ENCODE results near the gene NLK.
"Not testable (repeated sequence)": the region's sequence is repeated elsewhere in the genome, so short reads cannot be mapped to it uniquely, and the experiment has no call there.

NLK gene

DNA sequence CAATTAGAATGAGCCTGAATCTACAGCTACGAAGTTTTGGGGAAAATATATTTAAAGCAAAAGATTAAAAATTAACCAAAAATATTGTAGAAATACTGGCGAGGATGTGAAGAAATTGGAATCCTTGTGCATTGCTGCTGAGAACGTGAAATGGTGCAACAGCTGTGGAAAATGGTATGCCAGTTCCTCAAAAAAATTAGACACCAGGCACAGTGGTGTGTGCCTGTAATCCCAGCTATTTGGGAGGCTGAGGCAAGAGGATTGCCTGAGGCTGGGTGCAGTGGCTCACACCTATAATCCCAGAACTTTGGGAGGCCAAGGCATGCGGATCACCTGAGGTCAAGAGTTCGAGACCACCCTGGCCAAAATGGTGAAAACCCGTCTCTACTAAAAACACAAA is 156.6 kb downstream of the NLK start:
- DNase-seq (ENCODE audit: low read depth): no peak

DNA sequence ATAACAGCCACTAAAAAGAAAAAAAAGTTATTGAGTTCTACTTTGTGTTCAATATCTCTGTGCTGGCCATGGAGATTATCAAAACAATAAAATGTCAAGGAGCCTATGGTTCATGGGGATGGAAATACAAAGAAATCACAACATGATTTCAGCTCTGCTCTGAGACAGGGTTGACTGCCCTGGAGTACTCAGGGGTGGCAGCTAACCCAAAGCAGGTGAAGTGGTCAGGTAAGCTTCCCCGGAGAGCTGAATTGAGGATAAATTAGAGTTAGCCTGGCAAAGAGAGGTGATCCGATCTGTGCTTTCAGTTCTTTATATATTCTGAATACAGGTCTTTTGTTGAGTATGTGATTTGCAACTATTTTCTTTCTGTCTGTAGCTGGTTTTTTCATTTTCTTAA is 157.3 kb downstream of the NLK start:
- DNase-seq (ENCODE audit: low read depth): no peak

DNA sequence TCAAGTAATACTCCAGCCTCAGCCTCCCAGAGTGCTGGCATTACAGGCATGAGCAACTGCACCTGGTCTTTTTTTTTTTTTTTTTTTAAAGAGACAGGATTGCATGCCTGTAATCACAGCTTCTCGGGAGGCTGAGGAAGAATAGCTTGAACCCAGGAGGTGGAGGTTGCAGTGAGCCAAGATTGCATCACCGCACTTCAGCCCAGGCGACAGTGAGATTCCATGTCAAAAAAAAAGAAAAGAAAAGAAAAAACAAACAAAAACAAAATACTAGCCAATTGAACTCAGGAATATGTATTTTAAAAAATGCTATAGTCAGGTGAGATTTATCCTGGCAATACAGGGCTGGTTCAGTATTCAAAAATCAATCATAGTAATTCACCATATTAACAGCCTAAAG is 158.8 kb downstream of the NLK start:
- no peak for DNase-seq (ENCODE audit: low read depth)

DNA sequence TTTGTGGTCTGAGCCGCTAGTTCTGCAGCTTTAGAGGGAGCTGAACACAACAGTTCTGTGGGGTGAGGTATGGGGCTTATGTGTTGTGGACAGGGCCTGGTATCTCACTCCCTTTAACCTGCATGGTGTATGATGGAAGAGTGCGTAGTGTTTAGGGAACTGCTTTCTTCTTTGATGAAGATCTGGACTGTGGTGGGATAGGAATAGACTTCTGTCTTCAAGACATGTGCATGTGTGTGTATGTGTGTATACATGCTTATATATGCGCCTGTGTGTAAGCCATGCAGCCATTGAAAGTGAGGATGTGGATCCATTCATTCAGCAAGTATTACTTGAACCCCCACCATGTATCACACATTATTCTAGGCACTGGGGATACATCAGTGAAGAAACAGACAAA is 161.8 kb downstream of the NLK start:
- DNase-seq (ENCODE audit: low read depth): no peak

DNA sequence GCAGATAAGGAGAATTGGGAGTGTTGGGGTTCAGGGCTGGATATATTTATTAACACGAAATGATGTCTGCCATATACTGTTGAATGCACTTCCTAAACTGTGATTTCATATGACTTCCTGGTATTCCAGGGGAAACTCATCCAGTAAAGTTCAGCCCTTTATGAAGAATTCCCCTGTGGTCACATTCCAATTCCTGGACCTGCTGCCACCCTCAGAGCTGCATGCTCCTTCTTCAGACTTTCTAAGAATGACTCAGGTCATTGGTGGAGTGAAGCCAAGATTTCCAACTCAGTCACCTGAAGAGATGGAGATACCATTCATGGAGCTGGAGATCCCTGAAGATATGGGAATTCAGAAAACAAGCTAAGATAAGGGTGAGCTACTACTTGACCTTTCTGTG is 162.3 kb downstream of the NLK start:
- no peak for DNase-seq (ENCODE audit: low read depth)

DNA sequence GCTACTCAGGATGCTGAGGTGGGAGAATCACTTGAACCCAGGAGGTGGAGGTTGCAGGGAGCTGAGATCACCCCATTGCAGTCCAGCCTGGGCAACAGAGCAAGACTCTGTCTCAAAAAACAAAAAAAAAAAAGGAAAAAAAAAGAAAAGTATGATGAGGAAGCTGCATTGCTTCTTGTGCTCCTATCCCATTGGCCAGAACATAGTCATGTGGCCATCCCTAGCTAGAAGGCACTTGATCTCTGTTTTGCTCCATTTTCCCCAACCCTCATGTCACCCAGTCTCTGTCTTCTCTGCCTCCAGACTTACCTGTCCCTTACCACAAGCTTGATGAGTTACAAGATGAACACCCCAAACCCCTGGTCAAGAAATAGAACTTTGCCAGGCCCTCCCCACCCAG is 163.8 kb downstream of the NLK start:
- DNase-seq (ENCODE audit: low read depth): no peak

DNA sequence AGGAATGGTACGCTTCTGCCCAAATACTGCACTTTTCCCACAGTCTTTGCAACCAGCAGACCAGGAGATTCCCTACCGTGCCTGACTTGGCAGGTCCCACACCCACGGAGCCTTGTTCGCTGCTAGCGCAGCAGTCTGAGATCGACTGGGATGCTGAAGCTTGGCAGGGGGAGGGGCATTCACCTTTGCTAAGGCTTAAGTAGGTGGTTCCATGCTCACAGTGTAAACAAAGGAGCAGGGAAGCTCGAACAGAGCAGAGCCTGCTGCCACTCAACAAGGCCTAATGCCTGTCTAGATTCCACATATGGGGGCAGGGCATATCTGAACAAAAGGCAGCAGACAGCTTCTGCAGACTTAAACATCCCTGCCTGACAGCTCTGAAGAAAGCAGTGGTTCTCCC is 169.3 kb downstream of the NLK start:
- DNase-seq (ENCODE audit: low read depth): no peak

DNA sequence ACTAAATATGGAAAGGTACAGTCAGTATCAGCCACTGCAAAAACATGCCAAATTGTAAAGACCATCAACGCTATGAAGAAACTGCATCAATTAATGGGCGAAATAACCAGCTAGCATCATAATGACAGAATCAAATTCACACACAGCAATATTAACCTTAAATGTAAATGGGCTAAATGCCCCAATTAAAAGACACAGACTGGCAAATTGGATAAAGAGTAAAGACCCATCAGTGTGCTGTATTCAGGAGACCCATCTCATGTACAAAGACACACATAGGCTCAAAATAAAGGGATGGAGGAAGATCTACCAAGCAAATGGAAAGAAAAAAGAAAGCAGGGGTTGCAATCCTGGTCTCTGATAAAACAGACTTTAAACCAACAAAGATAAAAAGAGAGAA is 171.1 kb downstream of the NLK start:
- not testable (repeated sequence) for DNase-seq (ENCODE audit: low read depth)

DNA sequence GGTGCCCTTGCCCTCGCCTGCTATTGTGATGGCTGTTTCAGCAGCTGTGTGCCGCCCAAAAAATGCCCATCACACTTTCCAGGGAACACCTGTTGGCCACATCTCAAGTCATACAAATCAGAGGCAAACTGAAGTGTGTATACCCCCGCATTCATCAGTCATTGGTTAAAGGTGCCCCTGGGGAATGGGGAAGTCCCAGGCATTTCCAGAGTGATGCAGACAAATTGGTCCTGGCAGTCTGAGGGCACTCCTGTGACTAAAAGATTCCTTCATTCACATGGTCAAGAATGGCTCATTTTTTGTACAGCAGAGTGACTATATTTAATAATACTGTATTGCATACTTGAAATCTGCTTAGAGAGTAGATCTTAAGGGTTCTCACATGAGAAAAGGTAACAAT is 173.6 kb downstream of the NLK start:
- no peak for DNase-seq (ENCODE audit: low read depth)

DNA sequence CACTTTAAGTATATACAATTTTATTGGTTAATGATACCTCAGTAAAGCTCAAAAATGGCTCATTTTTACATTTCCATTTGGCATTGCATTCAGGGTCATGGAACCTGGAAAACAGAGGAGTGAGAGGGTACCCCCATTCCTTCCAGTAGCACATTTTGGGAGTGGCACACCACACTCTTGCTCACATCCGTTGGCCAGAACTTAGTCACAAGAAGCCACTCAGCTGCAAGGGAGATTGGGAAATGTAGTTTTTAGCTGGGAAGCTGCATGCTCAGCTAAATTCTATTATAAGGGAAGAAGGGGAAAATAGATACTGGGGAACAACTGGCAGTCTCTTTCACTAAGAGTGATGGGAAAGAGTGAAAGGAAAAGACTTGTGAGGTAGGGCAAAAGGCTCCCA is 174.1 kb downstream of the NLK start:
- no peak for DNase-seq (ENCODE audit: low read depth)

DNA sequence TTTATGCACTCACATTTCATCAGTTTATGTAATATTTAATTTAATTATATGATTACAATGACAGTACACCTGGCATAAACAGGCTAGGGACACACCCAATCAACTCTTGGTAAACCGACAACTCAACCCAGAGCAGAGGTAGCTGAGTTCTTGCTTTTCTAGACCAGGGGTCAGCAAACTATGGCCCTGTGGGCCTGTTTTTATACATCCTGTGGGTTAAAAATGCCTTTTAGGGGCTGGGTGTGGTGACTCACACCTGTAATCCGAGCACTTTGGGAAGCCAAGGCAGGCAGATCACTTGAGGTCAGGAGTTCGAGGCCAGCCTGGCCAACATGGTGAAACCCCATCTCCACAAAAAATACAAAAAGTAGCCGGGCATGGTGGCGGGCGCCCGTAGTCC is 177.3 kb downstream of the NLK start:
- no peak for DNase-seq (ENCODE audit: low read depth)

DNA sequence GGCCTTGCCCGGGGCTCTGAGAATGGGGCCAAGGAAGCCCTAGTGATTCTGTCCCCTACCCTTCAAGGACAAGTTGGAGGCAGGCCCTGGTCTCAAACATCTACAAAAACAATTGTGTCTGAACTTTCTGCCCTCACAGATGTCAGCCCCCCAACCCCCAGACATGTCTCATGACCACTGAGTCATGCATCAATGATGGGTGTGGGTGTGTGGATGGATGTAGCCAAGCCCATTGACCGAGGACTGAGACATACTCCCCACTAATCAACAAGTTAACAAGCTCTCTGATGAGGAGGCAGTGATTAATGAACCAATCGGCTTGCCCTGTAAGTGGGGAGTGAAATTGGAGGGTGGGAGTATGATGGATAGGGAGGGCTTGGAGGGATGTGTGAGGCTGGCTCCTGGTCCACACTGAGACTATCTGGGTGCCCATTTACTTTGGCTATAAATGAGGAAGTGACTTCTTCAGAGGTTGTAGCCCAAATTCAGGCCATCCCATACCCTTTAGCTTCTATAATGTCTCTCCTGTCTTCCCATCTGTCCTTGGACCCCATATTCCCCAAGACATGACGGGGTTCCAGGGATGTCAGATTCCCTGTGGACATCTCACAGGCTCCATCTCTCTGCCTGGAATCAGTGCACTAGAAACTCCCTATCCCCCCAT is 179.4 kb downstream of the NLK start:
- no peak for DNase-seq (ENCODE audit: low read depth)

DNA sequence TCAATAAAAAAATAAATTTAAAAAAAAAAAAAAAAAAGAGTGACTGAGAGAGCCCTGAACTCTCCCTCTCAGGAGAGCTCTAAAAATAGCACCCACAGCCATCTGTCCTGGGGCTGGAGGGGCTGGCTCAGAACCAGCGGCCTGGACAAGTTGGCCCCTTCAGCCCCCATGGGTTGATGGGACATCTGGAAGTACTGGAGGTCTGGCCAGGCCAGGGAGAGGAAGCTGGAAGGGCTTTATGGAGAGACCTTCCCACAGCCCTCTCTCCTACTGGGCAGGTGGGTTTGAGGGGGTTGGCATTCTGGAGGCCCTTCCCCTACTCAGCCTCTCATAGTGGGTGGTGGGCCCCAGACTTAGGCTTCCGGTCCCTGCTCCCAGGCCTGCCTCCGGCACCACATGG is 182.8 kb downstream of the NLK start:
- DNase-seq (ENCODE audit: low read depth): no peak

DNA sequence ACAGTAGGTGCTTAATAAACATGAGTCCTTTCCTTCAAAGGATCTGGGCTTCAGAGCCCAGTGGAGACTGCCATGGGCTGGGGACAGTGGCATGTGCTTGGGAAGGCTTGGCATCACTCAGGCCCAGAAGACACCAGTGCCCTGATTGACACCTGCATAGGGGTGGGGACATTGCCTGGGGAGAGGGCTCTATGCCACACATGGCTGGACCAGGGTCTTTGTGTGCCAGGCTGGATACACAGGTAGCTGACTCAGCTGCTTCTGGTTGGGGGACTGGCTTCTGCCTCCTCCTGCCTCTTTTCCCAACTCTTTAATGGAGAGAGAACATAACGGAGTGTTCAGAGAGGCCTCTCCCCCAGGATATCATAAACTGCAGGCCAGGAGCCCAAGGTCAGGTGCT is 183.4 kb downstream of the NLK start:
- no peak for DNase-seq (ENCODE audit: low read depth)

DNA sequence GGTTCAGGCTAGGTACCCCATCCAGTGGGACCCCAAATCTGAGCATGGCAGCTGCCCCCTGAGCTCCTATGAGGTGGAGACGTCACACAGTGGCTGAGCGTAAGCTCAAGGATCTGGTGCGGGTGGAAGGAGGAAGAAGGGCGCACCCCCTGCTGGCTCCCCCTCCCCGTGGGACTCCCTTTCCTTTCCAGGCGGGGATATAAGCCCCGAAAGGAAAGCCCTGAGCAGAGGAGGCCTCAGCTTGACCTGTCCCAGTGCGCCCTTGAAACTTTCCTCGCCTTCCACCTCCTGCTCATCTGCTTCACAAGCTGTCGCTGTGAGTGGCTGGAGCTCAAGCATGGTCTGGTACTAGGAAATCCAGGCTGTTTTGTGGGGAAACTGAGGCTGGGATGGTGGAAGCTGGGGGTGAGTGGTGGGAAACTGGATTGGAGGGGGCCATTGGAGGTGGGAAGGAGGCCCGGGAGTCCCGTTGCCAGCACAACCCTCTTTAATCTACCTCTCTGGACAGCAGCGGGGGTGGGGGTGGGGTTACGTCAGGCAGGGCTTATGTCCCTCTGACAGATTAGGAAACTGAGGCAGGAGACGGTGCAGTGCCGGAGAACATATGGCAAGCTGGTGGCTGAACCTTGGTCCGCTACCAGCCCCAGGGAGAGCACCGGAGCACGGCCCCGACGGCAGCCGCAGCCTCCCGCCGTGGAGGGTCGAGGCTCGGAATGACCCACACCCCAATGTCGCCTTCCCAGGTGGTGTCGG is 184.3 kb downstream of the NLK start:
- DNase-seq (ENCODE audit: low read depth): no peak

DNA sequence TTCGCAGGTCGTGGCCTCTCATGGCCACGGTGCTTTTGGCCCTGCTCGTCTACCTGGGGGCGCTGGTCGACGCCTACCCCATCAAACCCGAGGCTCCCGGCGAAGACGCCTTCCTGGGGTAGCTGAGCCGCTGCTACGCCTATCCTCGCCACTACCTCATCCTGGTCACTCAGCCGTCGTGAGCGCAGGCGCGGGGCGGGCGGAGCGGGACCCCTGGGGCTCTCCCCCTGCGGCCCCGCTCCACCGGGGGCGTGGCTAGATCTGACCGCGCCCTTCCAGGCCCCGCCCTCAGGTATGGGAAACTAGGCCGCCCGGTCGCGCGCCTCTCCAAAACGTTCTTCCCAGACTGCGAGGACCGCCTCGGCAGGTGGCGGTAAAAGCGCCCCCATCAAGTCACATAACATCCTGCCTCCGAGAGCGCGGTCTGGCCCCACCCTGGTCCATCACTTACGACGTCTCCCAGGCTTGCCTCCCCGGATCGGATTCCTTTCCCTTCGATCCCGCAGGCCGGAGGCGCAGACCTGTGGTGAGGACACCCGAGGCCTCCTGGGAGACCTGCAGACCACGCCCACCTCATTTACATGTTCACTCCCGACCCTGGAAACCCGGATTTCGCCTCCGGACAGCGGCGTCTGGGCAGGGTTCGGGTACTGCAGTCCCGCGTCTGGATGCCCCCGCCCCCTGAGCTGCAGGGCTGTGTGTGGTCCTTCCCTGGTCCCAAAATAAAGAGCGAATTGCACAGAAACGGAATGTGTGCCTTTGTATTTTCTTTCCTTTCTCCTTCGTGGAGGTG is 185.0 kb downstream of the NLK start:
- DNase-seq (ENCODE audit: low read depth): peak; percentile 8

DNA sequence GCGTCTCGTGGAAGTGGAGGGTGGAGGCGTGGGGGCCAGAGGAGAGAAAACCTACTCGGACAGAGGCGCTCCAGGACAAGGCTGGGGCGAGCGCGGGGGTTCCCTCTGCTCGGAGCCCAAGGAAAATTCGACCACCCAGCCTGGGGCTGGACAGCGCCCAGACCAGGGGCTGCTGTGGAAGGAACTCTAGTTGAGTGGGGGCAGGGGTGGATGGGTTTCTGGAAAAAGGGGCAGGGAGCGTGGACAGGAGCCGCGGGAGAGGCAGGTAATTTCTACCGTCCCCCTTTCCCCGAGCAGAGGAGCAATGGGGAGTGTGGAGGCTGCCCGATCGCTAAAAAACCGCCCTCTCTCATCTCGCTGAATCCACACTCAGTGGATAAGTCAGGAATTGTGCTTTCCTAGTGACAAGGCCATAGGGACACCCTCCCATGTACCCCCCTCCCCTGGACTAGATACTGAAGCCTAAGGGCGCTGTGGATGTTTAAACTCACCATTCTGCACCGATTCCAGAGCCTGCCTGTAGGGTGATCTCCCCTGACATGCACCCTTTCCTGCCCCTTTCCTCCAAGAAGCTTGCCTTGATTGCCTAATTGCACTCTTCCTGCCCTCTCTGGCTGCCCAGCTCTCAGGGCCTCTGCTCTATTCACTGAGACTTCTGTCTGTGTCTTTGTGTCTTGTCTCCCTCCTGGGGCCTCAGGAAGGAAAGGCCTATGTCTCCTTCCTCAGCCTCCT is 185.8 kb downstream of the NLK start:
- DNase-seq (ENCODE audit: low read depth): no peak

DNA sequence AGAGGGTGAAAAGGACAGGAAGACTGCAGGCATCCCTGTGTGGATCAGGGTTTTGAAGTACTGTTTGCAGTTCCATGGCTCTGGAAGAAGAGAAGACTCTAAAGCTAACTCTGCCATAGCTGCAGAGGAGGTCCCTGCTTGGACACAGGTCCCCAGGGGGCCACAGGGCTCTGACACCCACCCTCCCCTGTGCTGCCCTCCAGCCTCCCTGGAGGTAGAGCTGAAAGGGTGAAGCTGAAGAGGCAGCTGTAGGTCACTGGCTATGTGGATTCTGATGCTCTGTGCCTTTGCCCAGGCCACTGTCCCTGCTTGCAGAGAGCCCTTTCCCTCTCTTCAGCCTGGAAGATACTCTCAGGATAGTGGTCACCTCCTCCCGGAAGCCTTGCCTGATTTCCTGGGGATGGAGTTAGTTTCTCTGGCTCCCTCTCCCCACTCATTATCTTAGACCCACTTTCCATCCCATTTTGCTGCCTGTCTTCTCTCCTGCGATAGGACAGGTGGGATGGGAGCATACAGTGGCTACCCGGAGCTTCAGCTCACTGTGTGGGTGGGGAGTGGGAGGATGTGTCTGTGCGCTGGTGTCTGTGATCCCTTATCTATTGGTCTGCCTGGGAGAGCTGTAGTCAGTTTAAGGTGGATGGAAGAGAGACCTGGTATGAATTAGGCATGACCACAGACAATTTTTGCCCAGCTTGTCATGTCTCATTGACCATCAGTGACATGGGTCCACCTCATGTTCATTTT is 186.7 kb downstream of the NLK start:
- no peak for DNase-seq (ENCODE audit: low read depth)

DNA sequence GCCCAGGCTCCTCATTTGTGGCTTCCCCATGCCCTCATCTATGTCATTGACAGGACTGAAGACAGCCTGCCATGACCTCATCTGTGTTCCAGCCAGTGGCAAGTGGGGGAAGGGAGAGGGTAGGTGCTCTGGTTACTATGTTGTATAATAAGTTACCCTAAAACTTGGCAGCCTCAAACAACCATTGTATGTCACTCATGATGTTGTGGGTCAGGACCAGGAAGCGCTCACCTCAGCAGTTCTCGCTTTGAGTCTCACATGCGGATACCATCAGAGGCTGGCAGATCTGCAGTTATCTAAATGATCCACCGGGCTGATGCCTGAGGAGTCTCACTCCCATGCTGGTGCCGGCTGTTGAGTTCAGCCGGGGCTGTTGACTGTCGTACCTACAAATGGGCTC is 187.5 kb downstream of the NLK start:
- DNase-seq (ENCODE audit: low read depth): no peak

DNA sequence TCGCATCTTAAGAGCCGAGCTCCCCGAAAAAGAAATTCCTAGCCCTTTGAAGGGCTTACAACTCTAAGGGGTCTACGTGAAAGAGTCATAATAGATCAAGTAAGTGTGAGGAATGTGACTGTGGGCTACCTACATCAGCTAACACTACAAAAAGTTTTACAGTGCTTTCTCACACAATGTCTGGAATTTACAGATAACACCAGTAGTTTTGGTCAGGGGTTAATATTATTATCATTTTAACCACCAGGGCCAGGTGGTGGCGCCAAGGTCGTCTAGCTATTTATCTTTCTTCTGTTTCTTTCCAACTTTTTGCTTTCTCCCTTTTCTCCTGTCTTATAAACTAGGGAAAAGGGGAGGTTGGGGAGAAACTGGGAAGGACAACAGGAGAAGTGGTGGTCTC is 188.1 kb downstream of the NLK start:
- DNase-seq (ENCODE audit: low read depth): not testable (repeated sequence)

DNA sequence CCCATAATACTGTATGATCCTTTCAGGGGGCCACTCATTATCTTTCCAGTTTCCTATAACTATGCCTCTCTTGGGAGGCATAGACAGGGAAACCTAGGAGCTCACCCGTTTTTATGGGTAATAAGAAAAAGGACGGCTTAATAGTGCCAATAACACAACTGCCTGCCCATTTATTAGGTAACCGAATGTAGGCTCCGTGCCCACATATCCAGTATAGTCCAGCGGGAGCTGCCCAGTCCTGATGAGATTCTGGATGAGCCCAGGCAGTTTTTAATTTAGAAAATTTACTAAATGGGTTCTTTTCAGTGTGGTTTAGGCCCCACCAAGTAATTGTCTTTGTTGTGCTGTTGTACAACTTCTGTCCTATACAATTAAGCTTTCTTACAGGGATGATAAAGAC is 189.1 kb downstream of the NLK start:
- DNase-seq (ENCODE audit: low read depth): not testable (repeated sequence)
